Caco-2 (cell line): ENCODE data around the gene SYVN1. TPM values are rescaled to one million over a fixed set of nuclear protein-coding genes. Genes with fewer than 3 reads are reported as not detected.

Source experiments
- BruUV-seq: library from RNA; stranded (reverse); fragments of 400-500 nt; replicated peaks from 2 replicates; lab custom pipeline; 2021; lab: Mats Ljungman, UMichigan
- CTCF ChIA-PET: fragments of 300-600 bp; sonication (Branson Sonifier 250); formaldehyde crosslinking; loops from one replicate; lab custom pipeline; 2022; ENCODE audit warnings: antibody characterized with exemption; lab: Charles Lee
- POLR2A ChIA-PET: fragments of 300-600 bp; sonication (Branson Sonifier 250); formaldehyde crosslinking; loops from one replicate; lab custom pipeline; 2022; ENCODE audit warnings: antibody characterized with exemption; lab: Charles Lee
- DNase-seq, 2 experiments: peaks; one replicate each; pipeline versions ENCODE4 v3.0.0 to v3.0.0-alpha.2; 2020 to 2022
- H3K27me3 ChIP-seq: replicated peaks from 2 replicates; pipeline ENCODE4 v1.6.0; 2011; ENCODE audit warnings: low read length; ENCODE audit not compliant: control insufficient read depth, insufficient read depth
- H3K36me3 ChIP-seq: 2 replicates; pipeline ENCODE4 v1.5.1; 2011; ENCODE audit warnings: low read length; ENCODE audit not compliant: control insufficient read depth, insufficient read depth
- H3K4me1 ChIP-seq: fragments of 250-450 bp; sonication (Bioruptor Pico); 2 replicates; pipeline ENCODE4 v1.5.1; 2020; ENCODE audit warnings: mild to moderate bottlenecking
- H3K4me3 ChIP-seq: 2 replicates; pipeline ENCODE4 v1.5.1; 2011; ENCODE audit warnings: low read depth, mild to moderate bottlenecking, control low read depth, low read length
- H3K9me3 ChIP-seq: fragments of 250-450 bp; sonication (Bioruptor Pico); 2 replicates; pipeline ENCODE4 v1.5.1; 2020; ENCODE audit warnings: mild to moderate bottlenecking, moderate library complexity
- H3K27ac Mint-ChIP-seq: one replicate; pipeline ENCODE4 v1.8.0; 2022; ENCODE audit warnings: mixed read lengths; ENCODE audit not compliant: unreplicated experiment
- H3K27me3 Mint-ChIP-seq: one replicate; pipeline ENCODE4 v1.8.0; 2022; ENCODE audit warnings: mixed read lengths; ENCODE audit not compliant: insufficient read depth, unreplicated experiment
- H3K36me3 Mint-ChIP-seq: one replicate; pipeline ENCODE4 v1.8.0; 2022; ENCODE audit warnings: mild to moderate bottlenecking, mixed read lengths; ENCODE audit not compliant: insufficient read depth, unreplicated experiment
- H3K4me1 Mint-ChIP-seq: one replicate; pipeline ENCODE4 v1.8.0; 2022; ENCODE audit warnings: low read depth, mixed read lengths; ENCODE audit not compliant: unreplicated experiment
- H3K4me3 Mint-ChIP-seq: one replicate; pipeline ENCODE4 v1.8.0; 2022; ENCODE audit warnings: mild to moderate bottlenecking, moderate library complexity, mixed read lengths; ENCODE audit not compliant: unreplicated experiment
- H3K9me3 Mint-ChIP-seq: one replicate; pipeline ENCODE4 v1.8.0; 2022; ENCODE audit warnings: mixed read lengths; ENCODE audit not compliant: unreplicated experiment
- intact Hi-C: fragments of 100-400 bp; cut with micrococcal nuclease; formaldehyde crosslinking; loops from one replicate; pipeline ENCODE4 v1.10.0; 2022; ENCODE audit not compliant: unreplicated experiment
- total RNA-seq: library from RNA; stranded (reverse); gene quantifications from 2 replicates; pipeline ENCODE4 v1.2.3, GENCODE V29; 2022
- TF ChIP-seq, protein P1 (sequence below), 2 experiments: fragments of 200-600 bp in 1 of 2; IDR thresholded peaks; 1 replicate in 1 of 2; 2 replicates in 1 of 2; pipeline versions ENCODE4 v1.5.1 to v1.8.0; 2011 to 2022; ENCODE audit warnings: antibody characterized with exemption in 1 of 2, control low read depth in 1 of 2, inconsistent platforms in 1 of 2, low read depth in 1 of 2, low read length in 1 of 2, mild to moderate bottlenecking in 1 of 2, moderate library complexity in 1 of 2; ENCODE audit not compliant: insufficient read depth in 1 of 2, severe bottlenecking in 1 of 2, unreplicated experiment in 1 of 2

SYVN1 gene
- total RNA-seq, 1 experiment from 2014 or later = 50.9 TPM

DNA sequence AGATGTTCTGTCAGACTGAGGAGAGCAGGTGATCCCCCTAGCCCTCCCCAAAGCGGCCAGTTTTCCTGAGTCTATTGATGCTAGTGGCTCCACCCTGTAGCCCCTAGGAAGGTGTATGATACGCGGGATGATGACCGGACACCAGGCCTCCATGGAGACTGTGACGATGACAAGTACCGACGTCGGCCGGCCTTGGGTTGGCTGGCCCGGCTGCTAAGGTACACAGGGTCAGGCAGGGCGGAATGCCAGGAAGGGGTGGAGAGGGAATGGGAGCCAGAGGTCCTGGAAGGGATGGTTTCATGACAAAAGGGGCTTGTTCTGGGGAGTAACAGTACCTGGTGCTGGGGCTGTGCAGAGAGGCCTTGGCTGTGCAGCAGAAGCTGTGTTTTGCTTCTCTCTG lies 47.1 kb downstream of the SYVN1 start:
- no TSS peak for BruUV-seq
- intact Hi-C loops = no loop called here
- Mint-ChIP-seq H3K4me3 (no peak overlapping the region), H3K9me3 (no peaks in the 10 kb centered on the region), H3K4me1 (peaks cover 12% of the 10 kb centered on the region), H3K36me3 (peaks cover 39% of the 10 kb centered on the region), H3K27ac (no peak overlapping the region), H3K27me3 (no peaks in the 10 kb centered on the region)
- Histone ChIP-seq H3K27me3 (no peaks in the 10 kb centered on the region), H3K4me3 (no peak overlapping the region), H3K9me3 (no peaks in the 10 kb centered on the region), H3K36me3 (peaks cover 2% of the 10 kb centered on the region; the same call in 1 of the 2 replicates), H3K4me1 (peaks cover 16% of the 10 kb centered on the region; the same call in 1 of the 2 replicates)
- CTCF ChIA-PET = no interaction called here
- DNase-seq = no peak
- POLR2A ChIA-PET = no interaction called here
- TF ChIP-seq, protein P1, sequence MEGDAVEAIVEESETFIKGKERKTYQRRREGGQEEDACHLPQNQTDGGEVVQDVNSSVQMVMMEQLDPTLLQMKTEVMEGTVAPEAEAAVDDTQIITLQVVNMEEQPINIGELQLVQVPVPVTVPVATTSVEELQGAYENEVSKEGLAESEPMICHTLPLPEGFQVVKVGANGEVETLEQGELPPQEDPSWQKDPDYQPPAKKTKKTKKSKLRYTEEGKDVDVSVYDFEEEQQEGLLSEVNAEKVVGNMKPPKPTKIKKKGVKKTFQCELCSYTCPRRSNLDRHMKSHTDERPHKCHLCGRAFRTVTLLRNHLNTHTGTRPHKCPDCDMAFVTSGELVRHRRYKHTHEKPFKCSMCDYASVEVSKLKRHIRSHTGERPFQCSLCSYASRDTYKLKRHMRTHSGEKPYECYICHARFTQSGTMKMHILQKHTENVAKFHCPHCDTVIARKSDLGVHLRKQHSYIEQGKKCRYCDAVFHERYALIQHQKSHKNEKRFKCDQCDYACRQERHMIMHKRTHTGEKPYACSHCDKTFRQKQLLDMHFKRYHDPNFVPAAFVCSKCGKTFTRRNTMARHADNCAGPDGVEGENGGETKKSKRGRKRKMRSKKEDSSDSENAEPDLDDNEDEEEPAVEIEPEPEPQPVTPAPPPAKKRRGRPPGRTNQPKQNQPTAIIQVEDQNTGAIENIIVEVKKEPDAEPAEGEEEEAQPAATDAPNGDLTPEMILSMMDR (IDR thresholded peaks at IDR 0.05; ENCODE audit: insufficient read depth in 1 of 2, low read depth in 1 of 2, low read length in 1 of 2, severe bottlenecking in 1 of 2, unreplicated experiment in 1 of 2) = no peak

DNA sequence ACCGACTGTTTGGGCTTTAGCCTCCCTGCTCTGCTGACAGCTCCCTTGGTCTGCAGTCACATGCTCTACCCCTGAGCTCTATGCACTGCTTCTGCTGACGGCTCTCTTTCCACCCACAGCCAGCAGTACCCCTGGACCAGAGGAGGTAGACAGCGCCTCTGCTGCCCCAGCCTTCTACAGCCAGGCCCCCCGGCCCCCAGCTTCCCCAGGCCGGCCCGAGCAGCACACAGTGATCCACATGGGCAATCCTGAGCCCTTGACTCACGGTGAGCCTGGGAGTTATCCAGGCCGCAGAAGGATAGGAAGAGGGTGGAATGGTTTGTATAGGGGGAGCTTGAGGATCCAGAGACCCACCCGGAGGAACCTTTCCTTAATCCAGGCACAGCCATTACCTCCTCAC lies 47.5 kb downstream of the SYVN1 start:
- Histone ChIP-seq H3K9me3 (no peaks in the 10 kb centered on the region), H3K4me3 (no peak overlapping the region), H3K27me3 (no peaks in the 10 kb centered on the region), H3K36me3 (peaks cover 2% of the 10 kb centered on the region; the same call in 1 of the 2 replicates), H3K4me1 (peaks cover 16% of the 10 kb centered on the region; the same call in 1 of the 2 replicates)
- Mint-ChIP-seq H3K4me3 (no peak overlapping the region), H3K4me1 (peaks cover 12% of the 10 kb centered on the region), H3K27me3 (no peaks in the 10 kb centered on the region), H3K27ac (no peak overlapping the region), H3K9me3 (no peaks in the 10 kb centered on the region), H3K36me3 (peaks cover 43% of the 10 kb centered on the region)
- intact Hi-C loops = no loop called here
- BruUV-seq = no TSS peak
- CTCF ChIA-PET = no interaction called here
- POLR2A ChIA-PET = no interaction called here
- no peak for DNase-seq
- TF ChIP-seq, protein P1 (IDR thresholded peaks at IDR 0.05; ENCODE audit: insufficient read depth in 1 of 2, low read depth in 1 of 2, low read length in 1 of 2, severe bottlenecking in 1 of 2, unreplicated experiment in 1 of 2) = no peak

DNA sequence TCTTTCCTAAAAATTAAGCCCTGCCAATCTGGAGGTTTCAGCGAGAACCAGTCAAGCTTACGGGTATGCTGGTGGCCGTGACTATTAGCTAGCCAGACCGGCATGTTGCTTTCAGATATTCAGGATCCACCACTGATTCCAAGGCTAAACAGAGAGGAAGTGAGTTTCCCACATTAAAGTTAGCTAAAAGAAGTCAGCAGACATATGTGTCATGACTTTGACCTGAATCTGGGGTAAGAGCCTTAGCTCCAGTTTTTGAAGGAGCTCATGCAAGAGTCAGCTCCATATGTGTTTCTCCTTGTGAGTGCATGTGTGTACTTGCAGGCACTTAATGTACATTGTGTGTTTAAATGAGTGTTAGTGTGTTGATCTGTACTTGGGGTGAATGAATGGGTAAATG lies 48.9 kb downstream of the SYVN1 start:
- Mint-ChIP-seq H3K9me3 (no peaks in the 10 kb centered on the region), H3K4me3 (peak overlapping the region; percentile 85), H3K36me3 (peaks cover 56% of the 10 kb centered on the region), H3K27ac (peak overlapping the region; percentile 23), H3K27me3 (no peaks in the 10 kb centered on the region), H3K4me1 (peaks cover 16% of the 10 kb centered on the region)
- Histone ChIP-seq H3K4me3 (no peak overlapping the region), H3K36me3 (peaks cover 4% of the 10 kb centered on the region; the same call in 1 of the 2 replicates), H3K9me3 (no peaks in the 10 kb centered on the region), H3K27me3 (no peaks in the 10 kb centered on the region), H3K4me1 (peaks cover 16% of the 10 kb centered on the region; the same call in 1 of the 2 replicates)
- no peak for DNase-seq
- CTCF ChIA-PET = no interaction called here
- BruUV-seq = no TSS peak
- intact Hi-C loops = no loop called here
- POLR2A ChIA-PET = interaction anchor here (0.6 to 1.2 kb wide), 2 partner anchors 26 to 32 kb away, joined by 3 to 4 read pairs; partner anchors contain the start of gene TM7SF2
- TF ChIP-seq, protein P1 (IDR thresholded peaks at IDR 0.05; ENCODE audit: insufficient read depth in 1 of 2, low read depth in 1 of 2, low read length in 1 of 2, severe bottlenecking in 1 of 2, unreplicated experiment in 1 of 2) = no peak
